GM18526 (cell line): ENCODE measurements around the gene KLF9.

Experiments
- POLR2A ChIP-seq: IDR thresholded peaks from 3 replicates; pipeline ENCODE4 v1.6.1; 2011; ENCODE audit not compliant: insufficient read length; ENCODE audit errors: extremely low read depth

Gene KLF9

GRCh38 chr9:70367305-70367930, 47.0 kb downstream of the KLF9 start:
- no peak for TF ChIP-seq POLR2A

- TF ChIP-seq POLR2A, result no peak
Observed at GRCh38 chr9:70363760-70364159, 50.7 kb downstream of the KLF9 start.

DNA sequence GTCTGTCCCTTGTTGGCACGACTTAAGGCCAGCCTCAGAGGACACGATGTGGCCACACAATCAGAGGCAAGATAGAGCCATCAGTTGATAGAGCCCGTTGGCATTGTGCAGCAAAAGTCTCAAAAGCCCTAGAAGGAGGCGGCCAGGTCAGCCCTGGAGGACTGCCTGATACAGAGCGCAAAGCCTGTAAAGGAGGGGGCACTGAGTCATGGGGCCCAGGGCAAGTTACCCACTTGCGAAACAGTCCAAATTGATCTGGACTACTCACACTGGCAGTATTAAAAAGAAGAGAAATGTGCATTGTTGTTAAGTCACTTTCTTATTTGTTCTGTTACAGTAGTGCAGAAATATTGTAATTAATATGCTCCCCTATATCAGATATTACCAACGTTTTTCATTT, 51.5 kb downstream of the KLF9 start:
- no peak for TF ChIP-seq POLR2A

- TF ChIP-seq POLR2A, result no peak
Observed at GRCh38 chr9:70355801-70356200, 58.7 kb downstream of the KLF9 start.

GRCh38 chr9:70352802-70353201, 61.7 kb downstream of the KLF9 start:
- TF ChIP-seq POLR2A, result no peak

GRCh38 chr9:70352356-70352755, 62.1 kb downstream of the KLF9 start:
- no peak for TF ChIP-seq POLR2A

- no peak for TF ChIP-seq POLR2A
Observed at GRCh38 chr9:70347046-70347445, 67.4 kb downstream of the KLF9 start.

GRCh38 chr9:70340572-70340971, 73.9 kb downstream of the KLF9 start:
- no peak for TF ChIP-seq POLR2A
